ENCODE data around the gene FTO. TPM values are rescaled to one million over a fixed set of nuclear protein-coding genes. Genes with fewer than 3 reads are reported as not detected.

FTO gene
- total RNA-seq, 1 donor from 2014 or later = 98.6 TPM

DNA sequence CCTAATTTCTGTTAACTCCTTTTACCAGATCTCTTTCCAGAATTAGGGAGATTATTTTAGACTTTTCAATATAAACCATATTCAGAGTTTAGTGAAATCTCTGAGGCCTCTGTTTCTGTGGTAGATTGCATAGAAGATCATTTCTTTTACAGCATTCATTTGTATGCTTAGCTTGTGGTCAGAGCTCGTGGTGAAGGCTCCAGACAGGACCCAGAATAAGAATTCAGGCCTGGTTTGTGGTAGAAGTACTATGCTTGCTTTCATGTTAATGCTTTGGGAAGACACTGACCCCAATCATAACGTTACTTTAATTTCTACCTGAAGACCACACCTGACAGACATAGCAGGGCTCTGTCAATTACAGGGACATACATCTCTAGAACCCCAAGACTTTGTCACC is 258.1 kb downstream of the FTO start:
- Histone ChIP-seq H3K27ac (no peak overlapping the region), H3K27me3 (ENCODE audit: low read depth) (no peaks in the 10 kb centered on the region), H3K4me1 (no peaks in the 10 kb centered on the region), H3K36me3 (no peaks in the 10 kb centered on the region), H3K9me3 (no peaks in the 10 kb centered on the region), H3K4me3 (no peak overlapping the region)
- intact Hi-C loops (cut with DNase I) = no loop called here
- TF ChIP-seq CTCF (IDR thresholded peaks at IDR 0.05) = no peak
- ATAC-seq (no peak), DNase-seq (no peak)

DNA sequence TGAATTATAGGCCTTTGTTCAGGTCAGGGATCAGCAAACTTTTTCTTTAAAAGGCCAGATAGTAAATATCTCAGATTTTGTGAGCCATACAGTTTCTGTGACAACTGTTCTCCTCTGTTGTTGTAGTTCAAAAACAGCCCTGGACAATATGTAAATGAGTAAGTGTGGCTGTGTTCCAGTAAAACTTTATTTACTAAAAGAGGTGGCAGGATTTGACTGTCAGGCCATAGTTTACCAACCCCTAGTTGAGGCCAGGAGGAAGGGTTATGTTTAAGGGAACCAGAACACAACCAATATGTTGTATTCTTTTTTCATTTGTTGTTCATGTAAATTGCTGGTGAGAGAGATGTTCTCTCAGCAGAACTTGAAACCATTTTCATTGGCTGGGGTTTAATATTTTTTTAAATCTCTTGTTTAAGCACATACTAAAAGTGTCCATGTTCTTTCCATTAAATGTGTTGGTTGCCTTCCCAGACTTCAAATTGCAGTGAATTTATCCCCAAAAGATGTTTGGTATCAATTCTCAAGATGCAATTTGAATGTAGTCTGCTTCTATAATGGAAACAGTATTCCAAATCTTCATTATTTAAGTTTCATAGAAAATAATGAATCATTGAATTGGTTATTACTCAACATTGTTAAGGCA is 260.3 kb downstream of the FTO start:
- no peak for DNase-seq
- Histone ChIP-seq H3K36me3 (no peaks in the 10 kb centered on the region), H3K4me3 (no peak overlapping the region), H3K9me3 (no peaks in the 10 kb centered on the region), H3K27ac (no peak overlapping the region), H3K4me1 (no peaks in the 10 kb centered on the region), H3K27me3 (ENCODE audit: low read depth) (no peaks in the 10 kb centered on the region)
- TF ChIP-seq CTCF (IDR thresholded peaks at IDR 0.05) = no peak
- intact Hi-C loops (cut with DNase I) = no loop called here
- ATAC-seq = no peak

- H3K27ac ChIP-seq = no peak overlapping the region
- no peaks in the 10 kb centered on the region for H3K36me3 ChIP-seq
- DNase-seq (no peak), ATAC-seq (no peak)
- H3K4me1 ChIP-seq = no peaks in the 10 kb centered on the region
- intact Hi-C loops (cut with DNase I) = no loop called here
- H3K27me3 ChIP-seq (ENCODE audit: low read depth) = no peaks in the 10 kb centered on the region
- TF ChIP-seq CTCF (IDR thresholded peaks at IDR 0.05) = no peak
- no peaks in the 10 kb centered on the region for H3K9me3 ChIP-seq
- H3K4me3 ChIP-seq = no peak overlapping the region
Observed at GRCh38 chr16:53966821-53967571, 263.0 kb downstream of the FTO start.

DNA sequence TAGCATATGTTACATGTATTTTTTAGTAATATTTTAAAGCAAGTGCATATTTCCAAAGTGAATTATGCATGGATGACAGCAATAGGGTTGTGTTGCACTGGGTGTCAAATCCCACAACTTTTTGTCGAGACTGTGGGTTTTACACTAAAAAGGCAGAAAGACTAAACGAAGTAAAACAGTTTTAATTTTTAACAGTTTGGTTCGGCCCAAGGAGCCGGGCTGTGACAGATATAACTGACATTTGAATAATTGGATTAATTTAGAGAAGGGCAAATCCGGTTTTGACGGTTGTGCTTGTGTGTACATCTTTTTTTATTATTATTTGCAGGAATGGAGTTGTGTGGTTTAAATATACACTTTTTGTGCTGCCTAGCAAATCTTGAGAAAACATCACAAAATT is 263.6 kb downstream of the FTO start:
- Histone ChIP-seq H3K4me3 (no peak overlapping the region), H3K9me3 (no peaks in the 10 kb centered on the region), H3K27me3 (ENCODE audit: low read depth) (no peaks in the 10 kb centered on the region), H3K4me1 (no peaks in the 10 kb centered on the region), H3K36me3 (no peaks in the 10 kb centered on the region), H3K27ac (no peak overlapping the region)
- no peak for TF ChIP-seq CTCF (IDR thresholded peaks at IDR 0.05)
- no peak for ATAC-seq
- intact Hi-C loops (cut with DNase I) = no loop called here
- no peak for DNase-seq

DNA sequence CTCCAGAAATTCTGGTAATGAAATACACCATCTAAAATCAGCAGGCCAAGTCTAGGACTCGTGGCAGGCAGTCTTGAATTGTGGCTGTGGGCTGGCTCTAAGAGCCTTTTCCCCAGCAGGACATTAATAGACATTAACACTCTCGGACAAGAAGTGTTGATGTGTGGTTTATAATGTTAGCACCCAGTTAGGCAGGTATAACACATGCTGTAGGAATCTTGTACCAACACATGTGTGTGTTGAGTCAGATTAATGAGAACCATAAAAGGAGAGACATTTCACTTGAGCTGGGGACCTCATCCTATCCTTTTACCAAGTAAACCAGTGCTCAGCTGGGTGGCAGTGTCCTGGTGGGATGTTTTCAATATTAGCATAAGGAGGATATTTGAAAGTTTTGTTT is 264.5 kb downstream of the FTO start:
- TF ChIP-seq CTCF (IDR thresholded peaks at IDR 0.05) = no peak
- Histone ChIP-seq H3K36me3 (no peaks in the 10 kb centered on the region), H3K4me1 (no peaks in the 10 kb centered on the region), H3K27ac (no peak overlapping the region), H3K9me3 (no peaks in the 10 kb centered on the region), H3K4me3 (no peak overlapping the region), H3K27me3 (ENCODE audit: low read depth) (no peaks in the 10 kb centered on the region)
- ATAC-seq = no peak
- DNase-seq = no peak
- intact Hi-C loops (cut with DNase I) = no loop called here

Data from lower lobe of right lung (tissue), 2 donors.